DOHH2 (cell line): ENCODE results near the gene LBH.

ENCODE experiments used
- H3F3A ChIP-seq: fragments of 200-600 bp; sonication (generic), shearing (Covaris generic); 2 replicates; pipeline ENCODE4 v1.6.0; 2016; ENCODE audit warnings: antibody characterized with exemption, mild to moderate bottlenecking; ENCODE audit not compliant: control insufficient read depth, insufficient read depth
- H3K27ac ChIP-seq: fragments of 200-600 bp; sonication (generic); 2 replicates; pipeline ENCODE4 v1.5.1; 2014; ENCODE audit warnings: low read depth, mild to moderate bottlenecking, low read length, moderate library complexity
- H3K27me3 ChIP-seq: fragments of 200-600 bp; sonication (generic); 2 replicates; pipeline ENCODE4 v1.6.1; 2014; ENCODE audit warnings: mild to moderate bottlenecking, low read length, mixed read lengths; ENCODE audit not compliant: control insufficient read depth
- H3K36me3 ChIP-seq: fragments of 200-600 bp; sonication (generic); 2 replicates; pipeline ENCODE4 v1.6.1; 2014; ENCODE audit warnings: mild to moderate bottlenecking, low read length, moderate library complexity, mixed read lengths; ENCODE audit not compliant: control insufficient read depth
- H3K4me1 ChIP-seq: fragments of 200-600 bp; sonication (generic); 2 replicates; pipeline ENCODE4 v1.6.1; 2014; ENCODE audit warnings: mild to moderate bottlenecking, low read length, mixed read lengths; ENCODE audit not compliant: control insufficient read depth
- H3K4me2 ChIP-seq: fragments of 200-600 bp; sonication (generic); 2 replicates; pipeline ENCODE4 v1.6.0; 2014; ENCODE audit warnings: mild to moderate bottlenecking, low read length, moderate library complexity
- H3K4me3 ChIP-seq: fragments of 200-600 bp; sonication (generic); 2 replicates; pipeline ENCODE4 v1.5.1; 2014; ENCODE audit warnings: mild to moderate bottlenecking, low read length, mixed read lengths
- H3K79me2 ChIP-seq: fragments of 200-600 bp; sonication (generic); 2 replicates; pipeline ENCODE4 v1.6.1; 2014; ENCODE audit warnings: mild to moderate bottlenecking, low read length, mixed read lengths; ENCODE audit not compliant: control insufficient read depth
- H3K9me2 ChIP-seq: fragments of 200-600 bp; sonication (generic); replicated peaks from 2 replicates; pipeline ENCODE4 v1.6.1; 2014; ENCODE audit warnings: mild to moderate bottlenecking, low read length, mixed read lengths; ENCODE audit not compliant: control insufficient read depth
- H3K9me3 ChIP-seq: fragments of 200-600 bp; sonication (generic); 2 replicates; pipeline ENCODE4 v1.6.1; 2014; ENCODE audit warnings: antibody characterized with exemption, low read length, mixed read lengths; ENCODE audit not compliant: control insufficient read depth, insufficient read depth
- H4K20me1 ChIP-seq: fragments of 200-600 bp; sonication (generic); 2 replicates; pipeline ENCODE4 v1.6.0; 2014; ENCODE audit warnings: low read depth, mild to moderate bottlenecking, antibody characterized with exemption, low read length, moderate library complexity; ENCODE audit not compliant: control insufficient read depth, insufficient read depth
- CTCF ChIP-seq: fragments of 200-600 bp; sonication (generic); IDR thresholded peaks from one replicate; pipeline ENCODE4 v1.5.1; 2014; ENCODE audit warnings: antibody characterized with exemption, mild to moderate bottlenecking, low read depth, low read length; ENCODE audit not compliant: poor library complexity, severe bottlenecking
- EZH2phosphoT487 ChIP-seq: fragments of 200-600 bp; sonication (generic); IDR thresholded peaks from 2 replicates; pipeline ENCODE4 v1.6.1; 2017; ENCODE audit warnings: borderline replicate concordance, mild to moderate bottlenecking, antibody characterized with exemption, low read length, moderate library complexity, mixed read lengths

Gene LBH

DNA sequence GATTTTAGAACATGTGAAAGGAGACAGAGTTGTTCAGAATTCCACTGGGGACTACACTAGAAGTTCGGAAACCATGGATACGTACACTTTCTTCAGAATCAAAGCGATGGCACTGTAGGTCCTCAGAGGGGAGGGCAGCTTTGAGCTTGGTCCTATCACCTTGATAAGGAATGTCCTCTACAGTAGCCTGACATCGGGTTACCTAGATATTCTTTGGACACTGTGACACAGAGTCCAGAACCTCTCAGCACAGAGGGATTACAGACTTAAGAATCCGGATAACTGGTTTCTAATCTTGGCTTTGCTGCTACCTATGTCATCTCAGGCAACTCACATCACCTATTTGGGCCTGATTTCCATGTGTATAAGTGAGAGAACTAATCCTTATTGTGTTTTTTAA lies 14.0 kb downstream of the LBH start:
- H3K9me2 ChIP-seq: no peaks in the 10 kb centered on the region
- no peaks in the 10 kb centered on the region for H3K79me2 ChIP-seq
- H3K27me3 ChIP-seq: no peaks in the 10 kb centered on the region
- TF ChIP-seq CTCF (no peak), EZH2phosphoT487 (no peak)
- H3K27ac ChIP-seq: no peak overlapping the region
- no peak overlapping the region for H3K4me2 ChIP-seq
- H3K4me3 ChIP-seq: no peak overlapping the region
- H4K20me1 ChIP-seq: no peaks in the 10 kb centered on the region
- H3K4me1 ChIP-seq: peaks cover 4% of the 10 kb centered on the region; the same call in 1 of the 2 replicates
- no peaks in the 10 kb centered on the region for H3K9me3 ChIP-seq
- peaks cover 3% of the 10 kb centered on the region; the same call in 1 of the 2 replicates for H3K36me3 ChIP-seq
- H3F3A ChIP-seq: no peaks in the 10 kb centered on the region

DNA sequence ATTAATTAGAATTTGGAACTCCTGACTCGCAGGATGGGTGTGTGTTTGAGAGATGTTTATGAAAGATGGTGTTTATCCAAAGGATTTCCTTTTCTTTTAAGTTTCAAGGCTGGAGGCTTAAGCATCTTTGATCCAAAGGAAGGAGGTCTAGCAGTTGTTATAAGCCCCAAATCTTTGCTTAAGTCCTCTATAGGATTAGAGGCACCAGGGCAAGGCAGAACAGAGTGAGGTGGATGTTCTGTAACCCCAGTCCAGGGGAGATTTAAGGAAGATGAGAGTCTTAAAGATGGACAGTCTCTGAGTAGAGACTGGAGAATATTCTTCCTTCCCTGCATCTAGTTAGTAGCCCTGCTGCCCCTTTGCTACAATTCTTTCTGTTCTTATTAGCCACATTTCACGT lies 17.5 kb downstream of the LBH start:
- H3K27me3 ChIP-seq: no peaks in the 10 kb centered on the region
- H3F3A ChIP-seq: no peaks in the 10 kb centered on the region
- H3K27ac ChIP-seq: no peak overlapping the region
- peaks cover 4% of the 10 kb centered on the region; the same call in 1 of the 2 replicates for H3K4me1 ChIP-seq
- H3K9me2 ChIP-seq: no peaks in the 10 kb centered on the region
- TF ChIP-seq EZH2phosphoT487 (no peak), CTCF (no peak)
- no peaks in the 10 kb centered on the region for H3K36me3 ChIP-seq
- H3K4me3 ChIP-seq: no peak overlapping the region
- H4K20me1 ChIP-seq: no peaks in the 10 kb centered on the region
- no peak overlapping the region for H3K4me2 ChIP-seq
- no peaks in the 10 kb centered on the region for H3K9me3 ChIP-seq
- H3K79me2 ChIP-seq: no peaks in the 10 kb centered on the region

- TF ChIP-seq CTCF (no peak), EZH2phosphoT487 (no peak)
- Histone ChIP-seq H3K4me2 (no peak overlapping the region), H4K20me1 (no peaks in the 10 kb centered on the region), H3K27ac (no peak overlapping the region), H3K4me1 (peaks cover under 1% of the 10 kb centered on the region; the same call in 1 of the 2 replicates), H3K9me3 (no peaks in the 10 kb centered on the region), H3F3A (no peaks in the 10 kb centered on the region), H3K36me3 (no peaks in the 10 kb centered on the region), H3K27me3 (no peaks in the 10 kb centered on the region), H3K79me2 (no peaks in the 10 kb centered on the region), H3K9me2 (no peaks in the 10 kb centered on the region), H3K4me3 (no peak overlapping the region)
Observed at GRCh38 chr2:30249354-30249753, 18.0 kb downstream of the LBH start.
